CD1c-positive myeloid dendritic cell (primary cell): ENCODE measurements around the gene TPCN1.
"Not testable (repeated sequence)": the region's sequence is repeated elsewhere in the genome, so short reads cannot be mapped to it uniquely, and the experiment has no call there.

Source experiments
- DNase-seq: peaks from one replicate; pipeline ENCODE4 v3.0.0-alpha.2; 2016; ENCODE audit errors: extremely low spot score

TPCN1 gene

DNA sequence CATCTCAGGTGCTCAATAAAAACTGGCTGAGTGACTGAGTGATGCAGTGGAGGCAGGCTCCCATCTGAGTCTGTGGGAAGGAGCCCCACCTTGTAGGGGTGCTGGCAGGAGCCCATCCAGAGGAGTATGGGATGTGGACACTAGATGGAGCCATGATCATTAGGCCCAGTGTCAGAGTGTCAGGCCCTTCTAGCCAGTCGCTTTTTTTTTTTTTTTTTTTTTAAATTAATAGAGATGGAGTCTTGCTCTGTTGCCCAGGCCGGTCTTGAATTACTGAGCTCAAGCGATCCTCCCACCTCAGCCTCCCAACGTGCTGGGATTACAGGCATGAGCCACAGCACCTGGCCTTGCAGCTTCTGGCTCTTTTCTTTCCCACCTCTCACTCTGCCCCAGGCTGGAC is 24.3 kb upstream of the TPCN1 start:
- peak; percentile 78 for DNase-seq

- no peak for DNase-seq
Observed at GRCh38 chr12:113197518-113198077, 23.7 kb upstream of the TPCN1 start.

DNA sequence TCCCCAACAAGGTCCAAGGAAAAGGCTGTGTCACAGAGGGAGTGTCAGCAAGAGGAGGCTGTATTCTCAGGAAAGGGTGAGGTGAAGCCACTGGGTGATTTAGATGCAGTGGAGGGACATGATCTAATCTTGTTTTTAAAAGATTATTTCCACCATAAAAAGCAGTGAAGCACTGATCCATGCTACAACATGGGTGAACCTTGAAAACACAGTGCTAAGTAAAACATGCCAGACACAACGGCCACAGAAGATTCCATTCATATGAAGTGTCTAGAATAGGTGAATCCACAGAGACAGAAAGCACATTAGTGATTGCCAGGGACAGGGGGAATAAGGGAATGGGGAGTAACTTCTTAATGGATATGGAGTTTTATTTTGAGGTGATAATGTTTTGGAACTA is 23.0 kb upstream of the TPCN1 start:
- DNase-seq: no peak

DNA sequence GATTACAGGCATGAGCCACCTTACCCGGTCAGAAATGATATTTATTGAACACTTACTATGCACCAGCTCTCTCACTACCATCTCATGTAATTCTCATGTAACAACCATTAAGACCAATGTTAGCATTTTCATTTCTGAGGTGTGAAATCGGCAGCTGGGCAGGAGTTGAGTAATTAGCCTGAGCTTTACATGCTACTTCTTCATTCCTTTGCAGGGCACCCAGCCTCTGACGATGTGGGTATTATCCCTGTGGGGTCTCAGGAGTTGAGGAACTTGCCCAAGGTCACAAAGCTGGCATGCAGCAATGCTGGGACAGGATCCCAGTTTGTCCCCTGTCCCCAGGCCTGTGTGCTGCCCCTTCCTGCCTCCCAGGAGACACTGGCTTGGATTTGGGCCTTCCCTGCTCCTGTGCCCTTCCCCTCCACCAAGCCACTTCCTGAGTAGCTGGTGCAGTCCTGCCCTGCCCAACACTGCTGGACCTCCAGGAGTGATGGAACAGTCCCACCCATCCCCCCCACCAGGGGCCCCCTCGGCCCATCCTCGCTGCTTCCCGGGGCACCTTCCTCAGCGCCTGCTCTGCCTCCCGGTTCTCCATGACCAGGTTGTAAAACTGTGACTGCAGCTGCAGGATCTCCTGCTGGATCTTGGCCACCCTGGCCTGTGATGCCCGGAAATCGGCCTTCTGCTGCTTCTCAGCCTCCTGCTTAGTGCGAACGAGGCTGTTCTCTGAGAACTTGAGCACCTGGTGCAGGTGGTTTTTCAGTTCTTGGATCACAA is 21.1 kb upstream of the TPCN1 start:
- peak; percentile 51 for DNase-seq

GRCh38 chr12:113201187-113202177 is 19.8 kb upstream of the TPCN1 start:
- DNase-seq: no peak

GRCh38 chr12:113202300-113203075 is 18.8 kb upstream of the TPCN1 start:
- DNase-seq: peak; percentile 55

DNA sequence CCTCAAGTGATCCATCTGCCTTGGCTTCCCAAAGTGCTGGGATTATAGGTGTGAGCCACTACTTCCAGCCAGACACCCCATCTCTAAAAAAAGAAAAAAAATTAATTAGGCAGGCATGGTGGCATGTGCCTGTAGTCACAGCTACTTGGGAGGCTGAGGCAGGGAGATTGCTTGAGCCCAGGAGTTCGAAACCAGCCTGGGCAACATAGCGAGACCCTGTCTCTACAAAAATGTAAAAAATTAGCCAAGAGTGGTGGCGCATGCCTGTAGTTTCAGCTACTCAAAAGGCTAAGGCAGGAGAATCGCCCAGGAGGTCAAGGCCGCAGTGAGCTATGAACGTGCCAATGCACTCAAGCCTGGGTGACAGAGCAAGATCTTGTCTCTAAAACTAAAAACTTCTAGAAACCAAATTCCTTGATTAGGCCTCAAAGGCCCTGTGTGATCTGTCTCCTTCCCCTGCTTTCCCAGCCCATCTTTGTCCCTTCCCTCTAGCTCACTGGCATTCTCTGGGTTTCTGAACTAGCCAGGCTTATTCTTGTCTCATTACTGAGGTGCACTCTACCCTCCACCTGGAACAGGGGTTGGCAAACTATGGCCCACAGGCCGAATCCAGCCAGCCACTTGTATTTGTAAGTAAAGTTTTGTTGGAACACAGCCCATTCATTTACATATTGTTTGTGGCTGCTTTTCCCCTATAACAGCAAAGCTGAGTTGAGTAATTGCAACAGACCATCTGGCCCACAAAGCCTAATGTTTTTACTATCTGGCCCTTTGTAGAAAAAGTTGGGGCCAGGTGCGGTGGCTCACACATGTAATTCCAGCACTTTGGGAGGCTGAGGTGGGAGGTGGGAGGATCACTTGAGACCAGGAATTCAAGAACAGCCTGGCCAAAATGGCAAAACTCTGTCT is 17.2 kb upstream of the TPCN1 start:
- no peak for DNase-seq

- no peak for DNase-seq
Observed at GRCh38 chr12:113204804-113205203, 16.5 kb upstream of the TPCN1 start.

GRCh38 chr12:113206802-113207201 is 14.5 kb upstream of the TPCN1 start:
- DNase-seq: not testable (repeated sequence)

DNA sequence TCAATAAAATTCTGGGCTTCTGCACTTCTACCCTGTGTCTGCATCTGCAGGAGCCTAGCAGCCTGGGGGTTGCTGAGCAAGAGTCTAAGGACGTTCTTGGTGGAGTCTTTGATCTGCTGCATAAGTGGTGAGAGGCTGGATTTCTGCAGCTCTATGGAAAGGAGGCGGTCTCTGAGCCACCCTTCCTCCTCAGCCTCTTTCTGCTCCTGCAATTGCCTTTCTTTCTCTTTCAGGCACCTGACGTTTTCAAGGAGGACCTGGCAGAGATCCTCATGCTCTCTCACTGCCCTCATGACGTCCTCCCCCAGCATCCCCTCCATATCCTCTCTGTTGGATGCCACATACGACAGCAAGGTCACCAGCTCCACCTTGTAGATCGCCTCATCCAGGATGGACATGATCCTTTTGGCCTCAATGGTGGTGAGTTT is 13.6 kb upstream of the TPCN1 start:
- DNase-seq: no peak

- peak; percentile 93 for DNase-seq
Observed at GRCh38 chr12:113208041-113208934, 13.0 kb upstream of the TPCN1 start.

GRCh38 chr12:113211160-113211559 is 10.1 kb upstream of the TPCN1 start:
- DNase-seq: no peak

DNA sequence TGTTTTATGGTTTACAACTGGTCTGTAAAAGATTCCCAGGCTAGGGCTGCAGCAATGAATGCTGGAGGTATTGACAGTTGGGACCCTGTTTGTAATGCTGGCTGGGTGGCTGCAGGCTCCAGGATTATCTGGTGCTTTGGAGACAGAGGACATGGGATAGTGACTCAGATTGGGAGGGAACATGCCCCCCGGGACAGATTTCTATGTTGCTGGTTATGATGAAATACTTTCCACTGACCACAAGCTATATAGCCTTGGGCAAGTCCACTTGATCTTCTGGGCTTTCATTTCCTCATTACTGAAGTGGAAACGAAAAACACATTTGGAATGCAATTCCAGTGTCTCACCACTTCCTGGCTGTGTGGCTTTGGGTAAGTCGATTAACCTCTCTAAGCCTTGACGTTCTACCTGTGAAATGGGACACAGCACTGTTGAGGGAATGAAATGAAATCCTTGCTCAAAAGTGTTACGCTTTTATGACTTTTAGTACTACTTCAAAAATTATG is 6.3 kb upstream of the TPCN1 start:
- peak; percentile 95 for DNase-seq

GRCh38 chr12:113216027-113216426 is 5.2 kb upstream of the TPCN1 start:
- DNase-seq: no peak

- peak; percentile 30 for DNase-seq
Observed at GRCh38 chr12:113220593-113221180, 577 bp upstream of the TPCN1 start.

GRCh38 chr12:113221997-113222729 is 899 bp downstream of the TPCN1 start:
- peak; percentile 49 for DNase-seq

DNA sequence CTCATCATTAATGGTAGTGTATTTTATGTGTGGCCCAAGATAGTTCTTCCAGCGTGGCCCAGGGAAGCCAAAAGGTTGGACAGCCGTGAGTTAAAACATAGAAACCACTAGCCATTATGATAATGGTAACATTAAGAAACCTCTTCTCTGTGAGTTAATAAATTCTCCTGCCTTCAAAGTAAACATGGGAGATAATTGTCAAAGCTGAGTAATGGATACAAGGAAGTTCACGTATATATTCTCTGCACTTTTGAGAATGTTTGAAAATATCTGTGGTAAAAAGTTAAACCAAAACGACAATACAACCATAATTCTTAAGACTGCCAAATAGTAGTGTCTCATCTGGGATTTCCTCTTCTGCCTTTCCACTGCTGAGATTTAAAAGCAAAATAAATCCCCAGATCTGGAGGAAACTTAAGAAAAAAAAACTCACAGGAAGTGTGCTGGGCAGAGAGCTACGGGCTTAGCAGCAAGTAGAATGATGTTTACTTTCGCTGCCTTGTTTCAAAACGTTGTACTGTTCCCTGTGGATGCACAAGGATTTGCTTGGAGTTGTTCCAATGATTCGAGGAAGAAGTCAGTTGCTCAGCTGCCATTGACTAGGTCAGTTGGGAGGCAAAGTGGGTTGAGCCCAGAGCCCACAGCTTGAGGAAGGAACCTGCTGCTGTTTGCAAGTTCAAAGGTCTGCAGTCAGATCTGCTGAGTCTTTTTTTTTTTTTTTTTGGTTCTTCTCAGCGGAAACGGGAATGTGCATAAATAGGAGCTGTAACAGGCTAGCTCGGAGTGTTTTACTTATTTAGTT is 1.7 kb downstream of the TPCN1 start:
- DNase-seq: peak; percentile 65
